Measurements from ENCODE around the gene SLC25A47.
A peak's percentile ranks its signal among the peaks of the same experiment; 100 is the strongest.

Gene SLC25A47

GRCh38 chr14:100348784-100349685 is 25.9 kb downstream of the SLC25A47 start:
- DNase-seq (ENCODE audit: low read depth in 3 of 3) = no peak

GRCh38 chr14:100350276-100350926 is 27.3 kb downstream of the SLC25A47 start:
- DNase-seq (ENCODE audit: low read depth in 3 of 3) = no peak

- no peak for DNase-seq (ENCODE audit: low read depth in 3 of 3)
Observed at GRCh38 chr14:100350986-100351385, 27.8 kb downstream of the SLC25A47 start.

GRCh38 chr14:100358396-100358795 is 35.3 kb downstream of the SLC25A47 start:
- DNase-seq (ENCODE audit: low read depth in 3 of 3) = no peak

GRCh38 chr14:100359111-100359510 is 36.0 kb downstream of the SLC25A47 start:
- DNase-seq (ENCODE audit: low read depth in 3 of 3) = no peak

GRCh38 chr14:100359881-100360280 is 36.7 kb downstream of the SLC25A47 start:
- no peak for DNase-seq (ENCODE audit: low read depth in 3 of 3)

GRCh38 chr14:100361626-100362025 is 38.5 kb downstream of the SLC25A47 start:
- no peak for DNase-seq (ENCODE audit: low read depth in 3 of 3)

GRCh38 chr14:100362311-100362927 is 39.3 kb downstream of the SLC25A47 start:
- no peak for DNase-seq (ENCODE audit: low read depth in 3 of 3)

- DNase-seq (ENCODE audit: low read depth in 3 of 3) = no peak
Observed at GRCh38 chr14:100363053-100363452, 39.9 kb downstream of the SLC25A47 start.

- DNase-seq (ENCODE audit: low read depth in 3 of 3) = no peak
Observed at GRCh38 chr14:100364403-100364802, 41.3 kb downstream of the SLC25A47 start.

GRCh38 chr14:100365741-100366140 is 42.6 kb downstream of the SLC25A47 start:
- no peak for DNase-seq (ENCODE audit: low read depth in 3 of 3)

GRCh38 chr14:100369019-100369418 is 45.9 kb downstream of the SLC25A47 start:
- no peak for DNase-seq (ENCODE audit: low read depth in 3 of 3)

- no peak for DNase-seq (ENCODE audit: low read depth in 3 of 3)
Observed at GRCh38 chr14:100370003-100370402, 46.9 kb downstream of the SLC25A47 start.

GRCh38 chr14:100371773-100372172 is 48.6 kb downstream of the SLC25A47 start:
- no peak for DNase-seq (ENCODE audit: low read depth in 3 of 3)

- DNase-seq (ENCODE audit: low read depth in 3 of 3) = no peak
Observed at GRCh38 chr14:100372357-100373048, 49.4 kb downstream of the SLC25A47 start.

- DNase-seq (ENCODE audit: low read depth in 3 of 3) = no peak
Observed at GRCh38 chr14:100374270-100374669, 51.1 kb downstream of the SLC25A47 start.

GRCh38 chr14:100374876-100375265 is 51.7 kb downstream of the SLC25A47 start:
- DNase-seq (ENCODE audit: low read depth in 3 of 3) = no peak

GRCh38 chr14:100375266-100375962 is 52.3 kb downstream of the SLC25A47 start:
- DNase-seq (ENCODE audit: low read depth in 3 of 3) = peak; percentile 73 to 85 (median 79)

GRCh38 chr14:100375963-100376735 is 53.0 kb downstream of the SLC25A47 start, which contains the start of gene WDR25:
Gene WDR25, plus strand, starts transcription at chr14:100376485.
- DNase-seq (ENCODE audit: low read depth in 3 of 3) = peak; percentile 89 to 93 (median 92)

GRCh38 chr14:100376751-100377171 is 53.6 kb downstream of the SLC25A47 start:
- DNase-seq (ENCODE audit: low read depth in 3 of 3) = no peak
